Pancreas (tissue), 10 donors: ENCODE measurements around the gene NXN. TPM values are rescaled to one million over a fixed set of nuclear protein-coding genes. Genes with fewer than 3 reads are reported as not detected.
"Not testable (repeated sequence)": the region's sequence is repeated elsewhere in the genome, so short reads cannot be mapped to it uniquely, and the experiment has no call there.

Experiments
- ATAC-seq, 4 donors: fragments of 200-7000 bp; cut with Tn5 transposase; one replicate each; pipeline versions ENCODE4 v1.8.0 to v1.9.1; 2020; ENCODE audit warnings: mild to moderate bottlenecking in 4 of 4, moderate library complexity in 4 of 4
- DNase-seq, 6 donors: peaks; one replicate each; pipeline ENCODE4 v3.0.0-alpha.2; 2020
- FAIRE-seq: peaks from 2 replicates; lab custom pipeline; 2012; peaks lifted over from hg19 to GRCh38; lab: Jason Lieb, UNC
- H3K27ac ChIP-seq, 4 donors: fragments of 200-600 bp; sonication (generic); 1 replicate in 3 of 4; 2 replicates in 1 of 4; pipeline versions ENCODE4 v1.5.0 to v1.8.0; 2020
- H3K27me3 ChIP-seq, 4 donors: fragments of 200-600 bp; one replicate each; pipeline ENCODE4 v1.8.0; 2021
- H3K36me3 ChIP-seq, 3 donors: fragments of 200-600 bp; sonication (generic) in 1 of 3; one replicate each; pipeline versions ENCODE4 v1.5.0 to v1.8.0; 2020 to 2021
- H3K4me1 ChIP-seq, 3 donors: fragments of 200-600 bp; one replicate each; pipeline ENCODE4 v1.8.0; 2021
- H3K4me3 ChIP-seq, 4 donors: fragments of 200-600 bp; sonication (generic) in 2 of 4; one replicate each; pipeline versions ENCODE4 v1.5.0 to v1.8.0; 2020 to 2021
- H3K9me3 ChIP-seq, 4 donors: fragments of 200-600 bp; one replicate each; pipeline ENCODE4 v1.8.0; 2021
- WGBS, 2 donors: extraction: QIAGEN DNeasy Blood & Tissue Kit; methylation state at CpG; one replicate each; pipeline ENCODE4 v1.1.7; 2013; 5-methylcytosine and 5-hydroxymethylcytosine counted together
- intact Hi-C, 3 donors: fragments of 100-400 bp; cut with DNase I; formaldehyde crosslinking; loops; one replicate each; pipeline versions ENCODE4 v1.11.1 to v1.14.2; 2022
- polyA plus RNA-seq, 2 donors: library from polyadenylated mRNA; stranded (reverse); fragments of 200-250 nt; gene quantifications; one replicate each; pipeline ENCODE4 v1.2.3, GENCODE V29; 2013
- total RNA-seq, 6 donors: library from RNA; stranded (reverse); fragmentation: NEBNext Ultra II Directional in 4 of 6; extraction: Animal tissue kit (Norgen Biotek cat#: 25700) in 4 of 6; gene quantifications; one replicate each; pipeline versions ENCODE4 v1.2.1 to v1.2.4, GENCODE V29; 2021 to 2023
- TF ChIP-seq, protein P1 (sequence below), 4 donors: fragments of 200-600 bp; sonication (generic) in 3 of 4; IDR thresholded peaks; one replicate each; pipeline versions ENCODE4 v1.5.0 to v1.8.0; 2021; ENCODE audit warnings: antibody characterized with exemption in 4 of 4
- donor health status: healthy with polysubstance abuse.
- donor health status: DM: no; HTN: no; CAD: no; lungs with moderate emphysema.
- donor health status: DM: no; HTN: no; CAD: no.
- donor health status: control.
- donor health status: control.
- donor health status: Bipolar disorder and iron deficiency.
- donor health status: DM: yes; HTN: yes; CAD: no.
- donor health status: DM: no; HTN: no; CAD: no.
- donor health status: DM: no; HTN: no; CAD: no.
- donor health status: DM: yes; HTN: yes; CAD: no.

Gene NXN
- total and polyA plus RNA-seq, 8 donors, result 17.4 to 35.0 (median 29.4) TPM

DNA sequence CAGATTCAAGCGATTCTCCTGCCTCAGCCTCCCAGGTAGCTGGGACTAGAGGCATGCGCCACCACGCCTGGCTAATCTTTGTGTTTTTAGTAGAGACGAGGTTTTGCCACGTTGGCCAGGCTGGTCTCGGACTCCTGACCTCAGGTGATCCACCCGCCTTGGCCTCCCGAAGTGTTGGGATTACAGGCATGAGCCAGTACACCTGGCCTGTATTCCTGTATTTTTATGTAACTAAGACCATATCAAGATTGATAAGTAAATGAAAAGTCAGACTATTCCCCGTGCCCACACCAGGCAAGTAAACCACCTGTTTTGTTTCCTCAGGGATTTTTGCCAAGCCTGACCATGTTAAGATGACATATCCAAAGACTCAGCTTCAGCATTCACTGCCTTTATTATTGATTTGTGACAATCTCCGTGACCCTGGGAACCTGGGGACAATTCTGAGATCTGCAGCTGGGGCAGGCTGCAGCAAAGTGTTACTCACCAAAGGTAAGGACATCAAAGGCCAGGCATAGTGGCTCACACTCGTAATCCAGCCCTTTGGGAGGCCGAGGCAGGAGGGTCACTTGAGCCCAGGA is 191.8 kb downstream of the NXN start:
- 33 to 37% methylated on average over 12 of the region's 12 CpGs for WGBS, 2 donors
- H3K27me3 ChIP-seq, result no peaks in the 10 kb centered on the region
- no peak overlapping the region for H3K4me3 ChIP-seq
- FAIRE-seq, result no peak
- H3K4me1 ChIP-seq, result peaks cover 14 to 28% (median 17%) of the 10 kb centered on the region in 3 donors
- intact Hi-C loops, result no loop called here
- ATAC-seq, result peak; percentile 78 to 84 (median 82)
- peak; percentile 66 to 94 (median 88) for DNase-seq
- H3K36me3 ChIP-seq, result peaks cover 0 to 17% (median 0%) of the 10 kb centered on the region in 3 donors
- TF ChIP-seq, protein P1, sequence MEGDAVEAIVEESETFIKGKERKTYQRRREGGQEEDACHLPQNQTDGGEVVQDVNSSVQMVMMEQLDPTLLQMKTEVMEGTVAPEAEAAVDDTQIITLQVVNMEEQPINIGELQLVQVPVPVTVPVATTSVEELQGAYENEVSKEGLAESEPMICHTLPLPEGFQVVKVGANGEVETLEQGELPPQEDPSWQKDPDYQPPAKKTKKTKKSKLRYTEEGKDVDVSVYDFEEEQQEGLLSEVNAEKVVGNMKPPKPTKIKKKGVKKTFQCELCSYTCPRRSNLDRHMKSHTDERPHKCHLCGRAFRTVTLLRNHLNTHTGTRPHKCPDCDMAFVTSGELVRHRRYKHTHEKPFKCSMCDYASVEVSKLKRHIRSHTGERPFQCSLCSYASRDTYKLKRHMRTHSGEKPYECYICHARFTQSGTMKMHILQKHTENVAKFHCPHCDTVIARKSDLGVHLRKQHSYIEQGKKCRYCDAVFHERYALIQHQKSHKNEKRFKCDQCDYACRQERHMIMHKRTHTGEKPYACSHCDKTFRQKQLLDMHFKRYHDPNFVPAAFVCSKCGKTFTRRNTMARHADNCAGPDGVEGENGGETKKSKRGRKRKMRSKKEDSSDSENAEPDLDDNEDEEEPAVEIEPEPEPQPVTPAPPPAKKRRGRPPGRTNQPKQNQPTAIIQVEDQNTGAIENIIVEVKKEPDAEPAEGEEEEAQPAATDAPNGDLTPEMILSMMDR (IDR thresholded peaks at IDR 0.05), result no peak
- H3K9me3 ChIP-seq, result no peaks in the 10 kb centered on the region
- peak overlapping the region; percentile 75 to 82 (median 77) for H3K27ac ChIP-seq

DNA sequence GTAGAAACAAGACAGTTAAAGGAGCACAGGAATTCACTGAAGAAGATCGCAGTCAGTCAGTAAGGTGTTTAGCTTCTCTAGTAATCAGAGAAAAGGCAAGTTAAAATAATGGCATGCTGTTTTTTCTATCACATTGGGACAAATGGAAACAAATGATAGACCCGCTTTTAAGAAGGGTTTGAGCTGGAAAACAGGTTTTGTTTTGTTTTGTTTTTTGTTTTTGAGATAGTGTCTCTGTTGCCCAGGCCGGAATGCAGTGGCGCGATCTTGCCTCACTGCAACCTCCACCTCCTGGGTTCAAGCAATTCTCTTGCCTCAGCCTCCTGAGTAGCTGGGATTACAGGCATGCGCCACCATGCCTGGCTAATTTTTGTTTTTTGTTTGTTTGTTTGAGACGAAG is 193.7 kb downstream of the NXN start:
- WGBS, 2 donors, result 83% methylated on average over 7 of the region's 7 CpGs
- H3K9me3 ChIP-seq, intact Hi-C loops, H3K36me3 ChIP-seq, FAIRE-seq, H3K27me3 ChIP-seq, H3K27ac ChIP-seq, ATAC-seq, H3K4me3 ChIP-seq: not testable (repeated sequence)
- peak in 1 of 6 donors; percentile 20 for DNase-seq
- peaks cover 17 to 28% (median 20%) of the 10 kb centered on the region in 3 donors for H3K4me1 ChIP-seq

- peaks cover 0 to 6% (median 0%) of the 10 kb centered on the region in 3 donors for H3K36me3 ChIP-seq
- H3K9me3 ChIP-seq, result no peaks in the 10 kb centered on the region
- TF ChIP-seq, protein P1 (IDR thresholded peaks at IDR 0.05), result no peak
- no peaks in the 10 kb centered on the region for H3K27me3 ChIP-seq
- whole genome bisulfite sequencing, 2 donors, result 32 to 38% methylated on average over 3 of the region's 3 CpGs
- DNase-seq (no peak), ATAC-seq (no peak), FAIRE-seq (no peak)
- H3K4me1 ChIP-seq, result peaks cover 17 to 31% (median 20%) of the 10 kb centered on the region in 3 donors
- peak overlapping the region in 3 of 4 donors; percentile 73 to 86 (median 80) for H3K4me3 ChIP-seq
- peak overlapping the region in 3 of 4 donors; percentile 20 to 74 (median 33) for H3K27ac ChIP-seq
- intact Hi-C loops, result no loop called here
These were observed 195.4 kb downstream of the NXN start for GRCh38 chr17:784143-784542.

DNA sequence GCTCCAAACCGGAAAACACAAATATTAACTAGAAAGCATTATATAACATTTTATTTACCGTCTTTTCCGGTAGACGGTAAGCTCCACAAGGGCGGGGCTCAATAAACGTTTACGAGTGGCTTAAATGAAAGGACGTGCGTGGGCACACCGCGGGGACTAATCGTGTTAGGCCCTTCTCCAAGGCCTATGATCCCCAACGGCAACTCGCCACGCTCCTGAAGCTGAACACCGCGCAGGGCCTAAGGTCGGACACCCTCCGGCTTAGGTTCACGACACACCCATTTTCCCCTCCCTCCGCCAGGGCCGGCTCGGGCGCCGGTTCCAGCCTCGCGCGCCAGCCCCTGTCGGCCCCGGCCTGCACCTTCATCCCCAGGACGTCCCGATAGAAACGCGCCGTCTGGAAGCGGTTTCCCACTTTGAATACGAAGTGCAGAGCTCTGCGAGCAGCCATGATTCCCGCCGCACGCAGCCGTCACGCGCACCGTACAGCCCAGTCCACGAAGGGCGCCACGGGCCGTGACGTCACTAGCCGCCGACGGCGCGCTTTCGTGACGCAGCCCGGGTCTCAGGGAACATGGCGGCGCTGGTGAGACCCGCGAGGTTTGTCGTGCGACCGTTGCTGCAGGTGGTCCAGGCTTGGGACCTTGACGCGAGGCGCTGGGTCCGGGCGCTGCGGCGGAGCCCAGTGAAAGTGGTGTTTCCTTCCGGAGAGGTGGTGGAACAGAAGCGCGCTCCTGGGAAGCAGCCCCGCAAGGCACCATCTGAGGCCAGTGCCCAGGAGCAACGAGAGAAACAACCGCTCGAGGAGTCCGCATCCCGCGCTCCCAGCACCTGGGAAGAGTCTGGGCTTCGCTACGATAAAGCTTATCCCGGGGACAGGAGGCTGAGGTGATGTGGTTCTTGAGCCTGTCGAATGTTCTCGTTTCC is 197.5 kb downstream of the NXN start, which contains the start of the genes GLOD4 and MRM3:
Gene GLOD4 (minus strand): TSS at position 476 of the 927 bp plus-strand sequence. CDS start 25 bp downstream, at position 451.
Gene MRM3 (plus strand): TSS at position 549 of the 927 bp plus-strand sequence. CDS start 26 bp downstream, at position 575.
- no peaks in the 10 kb centered on the region for H3K27me3 ChIP-seq
- DNase-seq (peak; percentile 87 to 98 (median 94)), FAIRE-seq (no peak), ATAC-seq (peak; percentile 91 to 97 (median 95))
- TF ChIP-seq, protein P1 (IDR thresholded peaks at IDR 0.05), result peak in 2 of 4 donors; percentile 11 to 18
- peaks cover 6 to 18% (median 11%) of the 10 kb centered on the region in 3 donors for H3K4me1 ChIP-seq
- intact Hi-C loops, result no loop called here
- WGBS, 2 donors, result 0% methylated on average over 81 to 87 of the region's 87 CpGs
- peaks cover 0 to 14% (median 3%) of the 10 kb centered on the region in 3 donors for H3K36me3 ChIP-seq
- H3K27ac ChIP-seq, result peak within 1 kb of the TSS; percentile 74 to 94 (median 90)
- peak within 1 kb of the TSS; percentile 73 to 86 (median 80) for H3K4me3 ChIP-seq
- H3K9me3 ChIP-seq, result no peaks in the 10 kb centered on the region

- FAIRE-seq, result no peak
- TF ChIP-seq, protein P1 (IDR thresholded peaks at IDR 0.05), result no peak
- Histone ChIP-seq H3K27ac (no peak overlapping the region), H3K9me3 (no peaks in the 10 kb centered on the region), H3K4me1 (peaks cover 0 to 6% (median 4%) of the 10 kb centered on the region in 3 donors), H3K27me3 (no peaks in the 10 kb centered on the region), H3K36me3 (peaks cover 0 to 43% (median 23%) of the 10 kb centered on the region in 3 donors), H3K4me3 (no peak overlapping the region)
- WGBS, 2 donors, result 91 to 92% methylated on average over 11 of the region's 11 CpGs
- peak in 1 of 6 donors; percentile 29 for DNase-seq
- intact Hi-C loops, result no loop called here
- ATAC-seq, result no peak
These were observed 201.5 kb downstream of the NXN start for GRCh38 chr17:778096-778495.
